Suprapubic skin (tissue), 3 donors: Measurements from ENCODE around the gene ONECUT3.

Source experiments
- CTCF ChIP-seq, 2 donors: fragments of 200-600 bp in 1 of 2; fragments of 450-650 bp in 1 of 2; sonication (generic) in 1 of 2; IDR thresholded peaks; one replicate each; pipeline ENCODE4 v1.5.1; 2016 to 2019; ENCODE audit warnings: antibody characterized with exemption in 2 of 2, mild to moderate bottlenecking in 1 of 2, moderate library complexity in 1 of 2
- POLR2A ChIP-seq, 2 donors: fragments of 450-650 bp; IDR thresholded peaks; one replicate each; pipeline ENCODE4 v1.6.1; 2017; ENCODE audit warnings: antibody characterized with exemption in 2 of 2, mild to moderate bottlenecking in 2 of 2, moderate library complexity in 2 of 2

GRCh38 chr19:1747285-1748114 is 5.8 kb upstream of the ONECUT3 start:
- TF ChIP-seq CTCF (IDR thresholded peaks at IDR 0.05), result no peak
- no peak for TF ChIP-seq POLR2A (IDR thresholded peaks at IDR 0.05)
